NCI-H2227 treated with DMSO at 0.1 percent for 48 hours (cell line): ENCODE data around the gene PLEKHF1.
"Not testable (repeated sequence)": the region's sequence is repeated elsewhere in the genome, so short reads cannot be mapped to it uniquely, and the experiment has no call there.

Experiments
- DNase-seq: peaks from one replicate; lab custom pipeline; 2025; lab: John Stamatoyannopoulos, UW

The PLEKHF1 gene

GRCh38 chr19:29664753-29665214 lies 477 bp upstream of the PLEKHF1 start:
- DNase-seq = no peak

DNA sequence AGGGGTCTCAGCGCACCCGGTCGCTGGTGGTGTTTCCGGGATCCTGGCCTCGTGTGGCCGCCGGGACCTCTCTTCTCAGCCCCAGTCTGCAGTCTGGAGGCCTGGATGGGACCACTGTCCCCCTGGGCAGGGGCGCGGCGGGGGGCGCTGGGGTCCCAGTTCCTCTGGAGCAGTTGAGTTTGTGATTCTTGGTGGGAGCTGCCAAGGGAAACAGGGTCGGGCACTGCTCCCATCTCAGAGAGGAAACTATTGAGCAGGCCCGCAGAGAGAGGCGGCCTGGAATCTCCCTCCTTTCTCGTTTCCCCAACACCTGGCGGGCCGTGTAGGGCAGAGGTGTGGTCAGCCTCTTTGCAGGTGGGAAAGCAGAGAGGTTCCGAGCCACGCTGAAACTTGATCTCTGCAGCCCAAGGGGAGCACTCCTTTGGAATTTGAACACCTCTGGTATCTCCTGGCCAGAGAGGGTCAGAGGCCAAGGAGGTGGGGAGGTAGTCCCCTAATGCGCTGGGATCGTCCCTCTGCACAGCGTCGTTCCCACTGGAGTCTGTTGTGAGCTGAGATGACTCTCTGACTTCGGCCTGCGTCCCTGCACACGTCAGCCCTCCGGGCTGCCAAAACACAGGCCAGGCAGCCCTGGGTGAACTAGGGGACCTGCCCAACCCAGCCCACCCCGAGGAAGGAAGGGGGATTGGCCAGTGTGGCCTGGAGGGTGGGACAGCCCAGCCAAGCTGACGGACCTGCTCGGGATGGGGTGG lies 741 bp downstream of the PLEKHF1 start:
- DNase-seq = no peak

DNA sequence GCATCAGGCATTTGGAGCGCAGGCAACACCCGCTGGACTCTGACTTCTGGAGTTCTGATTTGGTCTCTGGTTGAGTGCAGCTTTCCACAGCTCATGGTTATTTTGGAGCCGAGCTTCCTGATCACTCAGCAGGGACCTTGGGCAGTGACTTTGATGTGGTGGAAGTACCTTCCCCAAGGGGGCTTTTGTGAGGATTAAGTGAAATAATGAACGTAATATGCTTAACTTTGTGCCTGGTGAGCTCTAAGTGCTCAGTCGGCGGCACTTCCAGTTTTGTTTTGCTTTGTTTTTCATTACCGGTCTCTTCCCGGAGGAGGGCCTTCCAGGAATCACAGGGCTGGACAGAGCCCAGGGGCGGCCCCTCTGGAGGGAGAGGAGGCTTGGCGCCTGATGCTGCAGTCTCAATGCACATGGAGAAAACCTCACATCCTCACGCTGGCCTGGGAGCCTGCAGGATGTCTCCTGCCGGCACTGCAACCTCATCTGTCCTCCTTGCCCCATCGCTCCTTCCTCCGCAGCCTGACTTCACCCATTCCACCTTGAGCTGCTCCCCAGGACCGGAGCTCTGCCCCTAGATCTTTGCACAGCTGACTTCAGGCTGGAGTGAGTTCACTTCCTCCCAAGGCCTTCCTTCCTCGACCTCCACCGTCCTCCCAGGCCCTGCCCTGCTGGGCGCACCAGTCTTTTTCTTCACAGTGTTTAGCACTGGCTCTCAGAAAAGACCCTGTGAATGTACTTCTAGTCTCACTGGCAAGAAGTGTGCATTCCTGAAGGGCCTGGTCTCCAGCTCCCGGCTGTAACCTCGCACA lies 1.5 kb downstream of the PLEKHF1 start:
- DNase-seq = peak; percentile 61

GRCh38 chr19:29667387-29667783 lies 2.1 kb downstream of the PLEKHF1 start:
- no peak for DNase-seq

DNA sequence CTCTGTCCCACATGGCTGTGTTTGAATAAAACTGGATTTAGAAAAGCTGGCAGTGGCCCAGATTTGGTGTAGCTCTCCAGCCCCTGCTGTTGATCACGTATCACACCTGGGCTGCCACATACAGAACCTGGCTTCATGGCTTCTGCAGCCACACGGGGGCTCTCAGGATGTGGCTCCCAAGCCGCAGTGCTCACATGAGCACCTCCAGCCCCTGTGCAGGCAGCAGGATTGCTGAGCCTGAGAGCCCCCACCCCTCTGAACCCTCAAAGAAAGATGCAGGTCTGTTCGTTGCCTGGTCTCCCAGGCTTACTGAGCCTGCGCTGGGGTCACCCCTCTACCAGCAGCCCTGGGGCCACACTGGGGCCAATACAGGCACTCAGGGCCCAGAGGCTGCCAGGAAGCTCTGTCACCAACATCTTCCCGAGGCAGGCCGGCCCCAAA lies 2.7 kb downstream of the PLEKHF1 start:
- DNase-seq = no peak

DNA sequence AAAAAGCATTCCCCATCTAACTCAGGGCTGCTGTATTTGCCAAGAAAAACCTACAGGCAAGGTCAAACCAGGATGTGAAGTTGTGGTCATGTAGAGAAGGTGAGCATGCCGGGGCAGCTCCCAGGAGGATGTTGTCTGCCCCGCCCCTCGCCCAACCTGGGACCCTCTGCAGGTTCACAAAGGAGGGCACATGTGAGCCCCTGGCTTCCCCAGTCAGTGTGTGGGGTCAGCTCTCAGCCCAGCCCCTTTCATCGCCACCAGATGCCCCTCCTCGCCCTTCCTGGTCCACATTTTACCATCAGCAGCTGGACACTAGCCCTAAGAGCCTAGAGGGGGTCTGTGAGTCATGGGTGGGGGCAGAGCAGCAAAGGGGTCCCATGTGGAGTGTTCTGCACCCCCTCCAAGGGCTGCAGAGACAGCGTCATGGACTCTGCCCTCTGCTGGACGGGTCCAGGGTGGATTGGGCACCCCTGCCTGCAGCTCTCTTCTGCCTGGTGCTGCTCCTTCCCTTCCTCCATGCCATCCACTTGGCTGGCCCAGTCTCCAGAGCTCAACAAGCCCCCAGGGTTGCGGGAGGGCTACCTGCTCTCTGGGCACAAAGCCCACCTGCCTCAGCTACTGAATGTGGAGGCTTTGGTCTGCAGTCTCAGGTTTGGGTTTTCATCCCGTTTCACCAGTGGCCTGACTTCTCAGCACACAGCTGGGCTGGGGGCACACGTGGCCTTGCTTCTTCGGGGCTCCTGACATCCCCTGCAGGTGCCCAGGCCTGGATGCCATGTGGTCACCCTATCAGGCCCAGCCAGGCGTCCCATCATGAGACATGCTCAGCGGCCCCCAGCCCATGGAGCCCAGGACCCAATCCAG lies 3.7 kb downstream of the PLEKHF1 start:
- DNase-seq = no peak

- no peak for DNase-seq
Measured at GRCh38 chr19:29670255-29670654, 5.0 kb downstream of the PLEKHF1 start.

DNA sequence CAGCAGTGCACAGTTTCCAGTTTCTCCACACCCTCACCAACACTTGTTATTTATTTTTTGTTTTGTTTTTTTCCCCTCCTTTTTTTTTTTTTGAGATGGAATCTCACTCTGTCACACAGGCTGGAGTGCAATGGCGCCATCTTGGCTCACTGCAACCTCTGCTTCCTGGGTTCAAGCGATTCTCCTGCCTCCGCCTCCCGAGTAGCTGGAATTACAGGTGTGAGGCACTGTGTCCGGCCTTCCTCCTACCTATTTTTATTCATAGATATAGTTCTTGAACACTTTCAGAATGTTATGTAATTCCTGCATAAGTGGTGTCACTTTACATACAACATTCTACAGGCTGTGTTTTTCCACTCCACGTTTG lies 5.7 kb downstream of the PLEKHF1 start:
- DNase-seq = not testable (repeated sequence)

DNA sequence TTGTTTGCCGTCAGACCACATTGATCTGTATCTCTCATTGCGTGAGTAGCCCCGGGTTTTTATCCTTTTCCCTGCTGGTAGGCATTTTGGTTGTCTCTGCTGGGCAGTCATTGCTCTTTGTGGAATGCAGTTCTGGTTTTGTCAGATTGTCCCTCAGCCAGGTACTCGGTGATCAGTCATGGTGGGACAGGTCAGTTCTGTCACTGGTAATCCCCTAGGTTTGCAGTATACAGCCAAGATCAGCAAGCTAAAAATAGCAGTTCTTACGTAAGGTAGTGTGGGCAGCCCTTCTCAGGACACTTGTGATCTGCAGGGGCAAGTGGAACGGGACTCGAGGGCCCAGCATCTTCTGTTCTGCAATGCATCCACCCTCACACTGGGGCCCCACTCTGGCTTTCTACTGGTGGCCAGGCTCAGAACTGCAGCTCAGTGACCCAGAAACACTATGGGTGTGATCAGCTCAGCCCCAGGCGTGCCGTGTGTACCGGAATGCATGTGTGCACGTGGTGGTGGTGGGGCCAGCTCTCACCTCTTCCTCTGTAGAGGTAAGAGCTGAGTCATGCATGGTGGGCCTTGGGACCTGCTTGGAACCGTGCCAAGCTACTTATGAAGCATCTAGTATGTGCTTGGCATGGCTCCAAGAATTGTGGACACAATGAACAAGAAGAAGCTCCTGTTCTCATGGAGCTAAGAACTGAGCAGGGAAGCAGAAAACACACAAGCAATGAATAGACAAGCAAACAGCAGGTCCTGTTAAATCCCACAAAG lies 6.3 kb downstream of the PLEKHF1 start:
- peak; percentile 83 for DNase-seq

DNA sequence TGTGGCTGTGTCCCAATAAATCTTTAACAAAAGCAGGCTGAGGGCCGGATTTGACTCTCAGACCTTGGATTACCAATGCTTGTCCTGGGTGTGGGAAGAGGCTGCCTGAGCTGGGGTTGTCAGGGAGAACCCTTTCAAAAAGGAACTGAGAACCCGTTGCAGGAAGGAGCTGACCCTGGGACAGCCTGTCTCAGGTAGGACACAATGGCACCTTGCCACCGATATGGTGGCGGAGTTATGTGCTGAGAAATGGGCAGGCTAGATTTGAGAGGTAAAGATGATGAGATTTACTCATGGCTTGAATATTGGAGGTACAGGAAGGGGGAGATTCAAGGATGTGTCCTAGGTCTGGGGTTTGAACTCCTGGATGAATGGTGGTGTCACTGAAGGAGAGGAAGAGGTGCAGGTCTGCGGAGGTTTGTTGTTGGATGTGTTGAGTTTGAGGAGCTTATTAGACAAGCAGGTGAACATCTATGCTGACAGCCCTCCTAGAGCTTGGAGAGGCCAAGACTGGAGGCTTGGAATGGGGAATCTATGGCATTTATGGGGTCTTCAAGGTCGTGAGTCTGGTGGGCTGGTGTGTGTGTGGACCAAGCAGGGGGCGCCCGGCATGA lies 7.2 kb downstream of the PLEKHF1 start:
- no peak for DNase-seq

GRCh38 chr19:29672933-29673336 lies 7.7 kb downstream of the PLEKHF1 start:
- no peak for DNase-seq

DNA sequence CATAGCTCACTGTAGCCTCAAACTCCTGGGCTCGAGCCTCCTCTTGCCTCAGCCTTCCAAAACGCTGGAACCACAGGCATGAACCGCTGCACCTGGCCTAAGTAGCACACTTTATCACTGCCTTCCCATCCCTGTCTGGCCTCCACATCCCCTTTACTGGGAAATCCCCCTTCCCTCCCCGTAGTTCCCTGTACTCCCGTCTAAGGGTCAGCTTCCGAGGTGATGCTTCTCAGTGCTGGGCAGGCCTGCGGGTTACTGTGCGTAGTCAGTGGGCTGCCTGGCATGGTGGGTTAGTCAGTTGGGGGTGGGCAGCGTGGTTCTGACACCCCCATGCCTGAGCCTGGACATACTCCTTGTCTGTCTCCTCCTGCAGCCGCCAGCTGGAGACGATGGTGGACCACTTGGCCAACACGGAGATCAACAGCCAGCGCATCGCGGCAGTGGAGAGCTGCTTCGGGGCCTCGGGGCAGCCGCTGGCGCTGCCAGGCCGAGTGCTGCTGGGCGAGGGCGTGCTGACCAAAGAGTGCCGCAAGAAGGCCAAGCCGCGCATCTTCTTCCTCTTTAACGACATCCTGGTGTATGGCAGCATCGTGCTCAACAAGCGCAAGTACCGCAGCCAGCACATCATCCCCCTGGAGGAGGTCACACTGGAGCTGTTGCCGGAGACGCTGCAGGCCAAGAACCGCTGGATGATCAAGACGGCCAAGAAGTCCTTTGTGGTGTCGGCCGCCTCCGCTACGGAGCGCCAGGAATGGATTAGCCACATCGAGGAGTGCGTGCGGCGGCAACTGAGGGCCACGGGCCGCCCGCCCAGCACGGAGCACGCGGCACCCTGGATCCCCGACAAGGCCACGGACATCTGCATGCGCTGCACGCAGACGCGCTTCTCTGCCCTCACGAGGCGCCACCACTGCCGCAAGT lies 8.4 kb downstream of the PLEKHF1 start:
- DNase-seq = no peak

- no peak for DNase-seq
Measured at GRCh38 chr19:29674374-29675119, 9.3 kb downstream of the PLEKHF1 start.

- no peak for DNase-seq
Measured at GRCh38 chr19:29675120-29675649, 9.9 kb downstream of the PLEKHF1 start.

- no peak for DNase-seq
Measured at GRCh38 chr19:29675650-29676186, 10.5 kb downstream of the PLEKHF1 start.

- DNase-seq = no peak
Measured at GRCh38 chr19:29676586-29676985, 11.3 kb downstream of the PLEKHF1 start.

GRCh38 chr19:29677001-29677817 lies 11.9 kb downstream of the PLEKHF1 start:
- no peak for DNase-seq
